Osteocyte (in vitro differentiated cells): ENCODE data around the gene NOVA2. TPM values are rescaled to one million over a fixed set of nuclear protein-coding genes. Genes with fewer than 3 reads are reported as not detected.

Source experiments
- DNase-seq: peaks from one replicate; pipeline ENCODE4 v3.0.0; 2021; ENCODE audit warnings: mixed read lengths; ENCODE audit not compliant: unreplicated experiment; ENCODE audit errors: extremely low spot score
- H3K27ac Mint-ChIP-seq: one replicate; pipeline ENCODE4 v1.8.0; 2021; ENCODE audit warnings: mild to moderate bottlenecking, mixed read lengths; ENCODE audit not compliant: unreplicated experiment
- H3K27me3 Mint-ChIP-seq: one replicate; pipeline ENCODE4 v1.8.0; 2021; ENCODE audit warnings: mixed read lengths; ENCODE audit not compliant: unreplicated experiment
- H3K36me3 Mint-ChIP-seq: one replicate; pipeline ENCODE4 v1.8.0; 2021; ENCODE audit warnings: mixed read lengths; ENCODE audit not compliant: unreplicated experiment
- H3K4me1 Mint-ChIP-seq: one replicate; pipeline ENCODE4 v1.8.0; 2021; ENCODE audit warnings: mixed read lengths; ENCODE audit not compliant: unreplicated experiment
- H3K4me3 Mint-ChIP-seq: one replicate; pipeline ENCODE4 v1.8.0; 2021; ENCODE audit warnings: mild to moderate bottlenecking, moderate library complexity, mixed read lengths; ENCODE audit not compliant: unreplicated experiment
- H3K9me3 Mint-ChIP-seq: one replicate; pipeline ENCODE4 v1.8.0; 2021; ENCODE audit warnings: mixed read lengths; ENCODE audit not compliant: unreplicated experiment
- CTCF ChIP-seq: fragments of 200-600 bp; sonication (generic); IDR thresholded peaks from 2 replicates; pipeline ENCODE4 v1.5.0; 2021; ENCODE audit warnings: antibody characterized with exemption, mild to moderate bottlenecking, moderate library complexity
- total RNA-seq: library from RNA; stranded (reverse); gene quantifications from 2 replicates; pipeline ENCODE4 v1.2.1, GENCODE V29; 2021

Gene NOVA2
- total RNA-seq, 1 donor from 2014 or later: not detected

GRCh38 chr19:45971260-45971902 is 2.3 kb downstream of the NOVA2 start:
- no peaks in the 10 kb centered on the region for H3K9me3 Mint-ChIP-seq
- H3K36me3 Mint-ChIP-seq: no peaks in the 10 kb centered on the region
- H3K27me3 Mint-ChIP-seq: peaks cover 62% of the 10 kb centered on the region
- peaks cover 4% of the 10 kb centered on the region for H3K4me1 Mint-ChIP-seq
- no peak overlapping the region for H3K27ac Mint-ChIP-seq
- no peak for DNase-seq
- H3K4me3 Mint-ChIP-seq: no peak overlapping the region
- TF ChIP-seq CTCF: no peak

- Mint-ChIP-seq H3K4me3 (no peak overlapping the region), H3K4me1 (peaks cover 4% of the 10 kb centered on the region), H3K27me3 (peaks cover 61% of the 10 kb centered on the region), H3K27ac (no peak overlapping the region), H3K36me3 (no peaks in the 10 kb centered on the region), H3K9me3 (no peaks in the 10 kb centered on the region)
- no peak for TF ChIP-seq CTCF
- DNase-seq: no peak
Observed at GRCh38 chr19:45969676-45970075, 4.0 kb downstream of the NOVA2 start.

GRCh38 chr19:45968626-45969025 is 5.0 kb downstream of the NOVA2 start:
- H3K4me1 Mint-ChIP-seq: peaks cover 2% of the 10 kb centered on the region
- no peaks in the 10 kb centered on the region for H3K36me3 Mint-ChIP-seq
- no peak for TF ChIP-seq CTCF
- peaks cover 57% of the 10 kb centered on the region for H3K27me3 Mint-ChIP-seq
- DNase-seq: no peak
- no peak overlapping the region for H3K27ac Mint-ChIP-seq
- H3K4me3 Mint-ChIP-seq: no peak overlapping the region
- no peaks in the 10 kb centered on the region for H3K9me3 Mint-ChIP-seq

GRCh38 chr19:45967246-45967645 is 6.4 kb downstream of the NOVA2 start:
- H3K27ac Mint-ChIP-seq: no peak overlapping the region
- TF ChIP-seq CTCF: no peak
- no peaks in the 10 kb centered on the region for H3K36me3 Mint-ChIP-seq
- H3K27me3 Mint-ChIP-seq: peaks cover 56% of the 10 kb centered on the region
- no peak overlapping the region for H3K4me3 Mint-ChIP-seq
- no peak for DNase-seq
- H3K4me1 Mint-ChIP-seq: no peaks in the 10 kb centered on the region
- no peaks in the 10 kb centered on the region for H3K9me3 Mint-ChIP-seq

- Mint-ChIP-seq H3K27me3 (peaks cover 54% of the 10 kb centered on the region), H3K4me3 (no peak overlapping the region), H3K9me3 (no peaks in the 10 kb centered on the region), H3K36me3 (no peaks in the 10 kb centered on the region), H3K27ac (no peak overlapping the region), H3K4me1 (no peaks in the 10 kb centered on the region)
- no peak for TF ChIP-seq CTCF
- no peak for DNase-seq
Observed at GRCh38 chr19:45962021-45962420, 11.6 kb downstream of the NOVA2 start.
